Smooth muscle cell of bladder (primary cell): ENCODE data around the gene CIC. TPM values are rescaled to one million over a fixed set of nuclear protein-coding genes. Genes with fewer than 3 reads are reported as not detected.

Experiments
- total RNA-seq: library from RNA; depleted of rRNA; stranded (reverse); fragments of >200 nt; gene quantifications from 2 replicates; pipeline ENCODE4 v1.2.3, GENCODE V29; 2014

The CIC gene
- total RNA-seq, result 7.1 and 13.9 TPM in 2 replicates

DNA sequence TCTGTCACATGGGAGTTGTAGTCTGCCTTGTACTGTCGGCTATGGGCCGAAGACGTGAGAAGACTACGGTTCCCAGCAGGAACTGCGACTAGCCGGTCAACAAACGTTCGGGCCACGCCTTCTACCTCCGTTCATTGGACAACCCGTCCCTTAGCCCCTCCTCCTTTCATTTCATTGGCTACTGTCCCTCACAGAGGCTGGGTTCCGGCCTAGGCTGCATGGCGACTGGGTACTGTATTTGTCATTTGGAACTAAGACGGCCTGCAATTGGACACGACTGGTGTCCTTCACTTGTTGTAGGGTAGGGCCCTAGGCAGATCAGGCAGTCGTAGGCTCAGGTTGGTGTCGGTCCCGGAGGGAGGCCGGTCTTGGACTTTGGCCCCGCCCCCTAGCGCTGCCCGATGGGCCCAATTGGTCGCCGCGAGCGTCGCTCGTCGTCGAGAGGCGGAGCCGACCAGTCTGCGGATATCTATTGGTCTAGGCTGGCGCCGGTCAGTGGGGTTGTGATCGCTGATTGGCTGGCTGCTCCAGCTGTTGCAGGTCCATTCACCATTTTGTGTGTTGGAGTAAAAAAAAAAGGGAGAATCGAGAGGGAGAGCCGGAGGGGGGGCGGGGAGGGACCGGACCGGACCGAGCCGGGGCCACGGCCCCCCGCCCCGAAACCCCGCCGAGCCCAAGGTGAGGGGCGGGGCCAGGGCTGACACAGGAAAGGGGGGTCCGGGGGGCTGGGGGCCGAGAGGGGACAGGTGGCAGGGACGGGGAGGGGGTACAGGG is at the start of gene CIC:
CIC (plus strand) TSS at position 549 of the 774 bp plus-strand sequence. CDS start 2,532 bp downstream, outside the sequence.

DNA sequence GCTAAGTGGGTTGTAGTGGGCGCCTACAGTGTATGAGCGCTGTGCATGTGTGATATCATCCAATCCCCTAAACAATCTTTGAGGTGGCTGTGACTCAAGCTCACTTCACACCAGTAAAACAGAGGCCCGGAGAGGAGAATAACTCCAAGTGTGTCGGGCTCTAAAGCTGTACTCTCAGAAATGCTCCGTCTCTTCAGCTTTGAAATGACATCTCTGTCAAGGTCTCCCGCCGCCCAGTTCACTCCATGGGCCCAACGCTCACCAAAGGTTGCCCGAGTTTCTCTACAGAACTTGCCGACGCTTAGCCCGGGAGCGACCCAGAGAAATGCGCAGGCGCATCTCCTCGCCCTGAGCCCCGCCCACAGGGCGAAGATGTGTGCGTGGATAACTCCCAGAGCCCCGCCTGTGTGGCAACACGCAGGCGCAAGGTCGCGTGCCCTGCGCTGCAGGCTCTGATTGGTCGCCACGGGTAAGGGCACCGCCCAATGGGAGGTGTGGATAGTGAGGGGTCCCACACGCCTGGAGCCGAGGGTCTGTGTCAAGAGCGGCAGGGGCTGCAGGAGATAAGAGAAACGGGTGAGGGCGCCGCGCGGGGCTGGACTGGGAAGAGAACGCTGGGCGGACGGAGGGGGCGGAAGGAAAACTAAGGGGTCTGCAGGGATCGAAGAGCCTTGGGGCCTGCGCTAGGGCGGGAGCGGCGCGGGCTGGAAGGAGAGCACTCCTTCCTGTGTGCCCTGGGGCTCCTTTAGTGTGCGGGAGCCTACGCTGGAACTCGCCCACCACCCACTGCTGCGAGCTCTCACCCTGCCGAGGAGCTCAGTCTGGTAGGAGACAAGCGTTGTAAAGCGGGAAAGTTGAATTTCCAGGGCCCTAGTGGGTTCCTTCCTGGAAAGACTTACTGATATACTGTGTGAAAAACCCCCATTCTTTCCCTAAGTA is 49.0 kb upstream of the CIC start, which contains the start of gene ZNF526:
ZNF526 (plus strand) TSS at position 501 of the 939 bp plus-strand sequence. CDS start 4,092 bp downstream, outside the sequence.

DNA sequence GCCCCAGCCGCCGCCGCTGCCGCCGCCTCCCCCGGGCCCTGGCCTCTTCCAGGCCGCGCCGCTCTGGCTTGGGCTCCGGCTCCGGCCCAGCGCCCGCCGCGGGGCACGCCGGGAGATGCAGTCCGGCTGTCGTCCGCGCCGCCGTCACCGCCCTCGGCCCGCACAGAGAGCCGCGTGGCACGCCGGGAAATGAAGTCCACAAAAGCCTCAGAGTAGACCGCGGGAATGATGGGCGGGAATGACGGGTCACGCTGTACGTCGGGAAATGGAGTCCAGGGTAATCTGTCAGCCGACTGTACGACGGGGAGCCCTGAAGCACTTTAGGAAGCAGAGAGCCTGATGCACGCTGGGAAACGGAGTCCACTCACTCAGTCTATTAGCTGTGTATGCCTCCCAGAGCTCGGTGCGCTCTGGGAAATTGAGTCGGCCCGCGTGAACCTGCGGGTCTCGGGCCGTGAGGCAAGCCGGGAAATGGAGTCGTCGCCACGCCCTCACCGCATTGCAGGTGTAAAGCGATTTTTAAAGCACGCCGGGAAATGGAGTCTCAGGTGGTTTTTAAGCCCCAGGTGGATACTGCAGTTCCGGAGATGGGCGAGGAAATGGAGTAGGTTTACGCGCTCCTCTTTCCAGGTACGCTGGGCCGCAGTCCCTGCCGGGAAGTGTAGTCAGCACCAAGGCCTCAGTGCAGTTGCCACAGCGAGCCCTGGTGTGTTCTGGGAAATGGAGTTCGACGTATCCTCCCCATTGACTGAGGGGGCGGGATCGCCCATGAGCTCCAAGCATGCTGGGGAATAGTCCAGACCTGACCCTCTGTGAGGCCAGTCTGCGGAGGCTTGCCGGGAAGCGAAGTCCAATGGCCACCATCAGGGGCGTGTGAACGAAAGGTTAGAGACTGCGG is 26.3 kb upstream of the CIC start, which contains the start of gene GSK3A:
GSK3A (minus strand) TSS at position 91 of the 898 bp plus-strand sequence. CDS start 137 bp downstream, outside the sequence.

DNA sequence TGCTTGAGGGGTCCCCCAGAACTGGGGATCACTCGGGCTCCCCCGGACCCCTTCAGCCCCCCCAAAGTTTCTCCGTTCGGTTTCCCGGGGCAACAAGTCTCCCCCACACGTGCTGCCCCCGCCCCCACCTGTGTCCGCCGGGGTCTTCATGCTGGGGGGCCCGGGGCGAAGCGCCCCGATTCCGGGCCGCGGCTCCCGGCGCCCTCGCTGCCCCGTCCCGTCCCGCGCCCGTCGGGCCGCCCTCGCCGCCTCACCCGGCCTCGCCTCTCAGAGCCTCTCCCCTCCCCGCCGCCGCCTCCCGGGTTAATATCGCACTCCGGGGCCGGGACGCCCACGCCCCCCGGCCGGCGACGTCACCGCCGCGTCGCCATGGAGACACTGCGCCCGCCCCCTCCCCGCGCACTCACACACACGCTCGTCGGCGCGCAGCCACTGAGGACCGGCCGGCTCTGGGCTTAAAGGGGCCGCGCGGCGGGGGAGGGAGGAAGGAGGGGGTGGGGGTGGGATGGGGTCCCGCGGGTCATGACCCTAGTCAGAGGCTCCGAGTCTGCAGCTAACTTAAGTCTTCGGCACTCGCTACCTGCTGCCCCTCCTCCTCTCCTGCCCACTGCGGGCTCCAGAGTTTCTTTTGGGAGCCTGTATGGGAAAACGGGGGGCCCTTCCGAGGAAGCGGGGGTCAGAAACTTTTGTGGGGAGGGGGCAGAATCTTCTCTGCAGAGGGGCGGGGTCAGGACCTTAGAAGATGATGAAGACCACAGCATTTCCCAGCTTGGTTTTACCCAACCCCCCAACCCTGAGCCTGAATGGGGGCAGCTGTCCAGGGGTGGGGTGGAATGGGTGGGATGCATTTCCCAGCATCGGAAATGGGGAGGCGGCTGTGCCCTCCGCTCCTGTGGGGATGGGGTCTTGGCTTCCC is 13.9 kb upstream of the CIC start, which contains the start of gene ERF:
ERF (minus strand) TSS at position 279 of the 916 bp plus-strand sequence; CDS start at position 150, 129 bp downstream.

DNA sequence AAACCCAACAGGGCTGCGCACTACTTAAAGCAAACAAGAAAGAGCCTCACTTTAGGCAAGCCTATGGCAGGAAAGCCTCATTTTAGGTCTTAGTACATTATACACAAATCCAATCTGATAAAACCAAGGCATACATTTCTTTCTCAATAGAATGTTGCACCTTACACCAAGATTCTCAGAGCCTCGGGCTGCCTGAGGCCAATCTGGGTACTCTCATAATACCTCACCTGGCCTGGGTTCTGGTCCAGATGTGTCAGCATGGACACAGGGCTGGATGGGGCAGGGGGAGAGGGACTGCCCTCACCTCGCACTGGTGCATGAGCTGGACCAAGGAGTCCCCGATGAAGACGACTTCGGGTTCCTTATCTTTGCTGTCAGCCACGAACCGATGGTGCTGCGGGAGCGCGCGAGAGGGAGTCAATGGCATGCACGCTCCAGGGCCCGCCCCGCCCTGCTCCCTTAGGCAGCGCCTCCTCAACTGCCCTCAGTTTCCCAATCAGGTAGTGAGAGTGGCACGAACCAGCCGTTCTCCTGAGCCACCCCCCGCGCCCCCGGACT is 32.7 kb downstream of the CIC start, which contains the start of gene PRR19:
PRR19 (plus strand) TSS at position 487 of the 558 bp plus-strand sequence. CDS start 7,453 bp downstream, outside the sequence.

DNA sequence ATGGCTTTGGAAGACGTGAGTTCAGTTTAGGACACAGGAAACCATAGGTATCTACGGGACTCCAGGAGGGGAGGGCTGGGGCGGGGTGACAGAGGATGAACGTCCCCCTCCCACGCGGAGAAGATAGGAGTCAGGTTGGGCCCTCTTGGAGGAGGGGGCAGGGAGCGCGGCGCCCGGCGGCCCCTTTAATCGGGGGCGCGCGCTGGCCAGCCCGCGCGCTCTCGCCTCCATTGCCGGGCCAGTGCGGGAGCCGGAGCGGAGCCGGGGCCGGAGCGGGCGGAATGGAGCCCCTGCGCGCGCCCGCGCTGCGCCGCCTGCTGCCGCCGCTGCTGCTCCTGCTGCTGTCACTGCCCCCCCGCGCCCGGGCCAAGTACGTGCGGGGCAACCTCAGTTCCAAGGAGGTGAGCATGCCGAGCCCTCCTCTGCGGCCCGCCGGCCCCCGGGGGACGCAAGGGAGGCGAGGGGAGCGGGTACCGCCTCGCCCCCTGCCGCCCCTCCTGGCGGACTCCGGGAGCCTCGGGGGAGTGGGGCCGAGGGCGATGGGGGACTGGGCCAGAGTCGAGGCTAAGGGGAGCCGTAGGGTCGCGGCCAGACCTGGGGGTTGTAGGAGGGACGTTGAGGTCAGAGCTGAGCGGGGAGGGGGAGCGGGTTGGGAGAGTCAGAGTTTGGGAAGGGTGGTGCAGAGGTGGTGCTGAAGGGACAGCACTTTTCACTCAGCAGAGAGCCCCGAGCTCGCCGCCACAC is 44.2 kb downstream of the CIC start, which contains the start of gene TMEM145:
TMEM145 (plus strand) TSS at position 214 of the 744 bp plus-strand sequence; CDS start at position 282, 68 bp downstream.

DNA sequence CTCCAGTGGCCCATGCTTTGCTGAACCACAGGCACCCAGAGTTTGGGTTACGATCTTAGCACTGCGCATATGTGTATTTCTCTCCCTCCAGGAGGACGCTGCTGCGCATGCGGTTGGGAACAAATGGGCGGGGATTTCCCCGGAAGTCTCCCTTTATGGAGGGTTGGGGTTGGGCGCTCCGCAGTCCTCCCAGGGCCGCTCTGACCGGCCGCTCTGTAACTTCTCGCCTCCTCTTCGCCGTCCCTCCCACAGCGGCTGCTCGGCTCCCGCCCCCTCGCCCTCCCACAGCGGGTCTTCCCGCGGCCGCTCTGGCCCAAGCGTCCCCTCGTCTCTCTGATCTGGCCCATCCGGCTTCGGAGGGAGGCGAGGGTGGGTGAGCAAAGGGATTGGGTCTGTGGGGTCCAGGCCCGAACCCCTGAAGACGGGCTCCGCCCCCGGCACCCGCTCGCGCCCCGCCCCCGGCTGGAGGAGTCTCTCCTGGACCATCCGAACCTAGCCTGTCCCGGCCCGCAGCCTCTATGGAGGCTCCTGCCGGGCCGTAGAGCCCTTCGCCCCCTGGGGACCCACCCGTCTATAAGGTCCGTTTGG is 56.4 kb downstream of the CIC start, which contains the start of gene MEGF8:
MEGF8 (plus strand) TSS at position 328 of the 588 bp plus-strand sequence. CDS start 609 bp downstream, outside the sequence.

Other genes starting within 250 kb of the CIC start
- gene GRIK5, start 199.0 kb upstream of the CIC start, total RNA-seq, result not detected in 2 replicates
- 5.4 and 7.1 TPM in 2 replicates for gene ZNF574, start 193.1 kb upstream of the CIC start, total RNA-seq
- under 0.01 TPM in 2 replicates for gene POU2F2, start 136.8 kb upstream of the CIC start, total RNA-seq
- 13.2 and 13.7 TPM in 2 replicates for gene DEDD2, start 51.6 kb upstream of the CIC start, total RNA-seq
- 5.7 and 8.4 TPM in 2 replicates for gene ZNF526, start 48.9 kb upstream of the CIC start, total RNA-seq
- 5.3 and 7.7 TPM in 2 replicates for gene GSK3A, start 26.6 kb upstream of the CIC start, total RNA-seq
- gene ERF, start 14.1 kb upstream of the CIC start, total RNA-seq, result 8.1 and 13.7 TPM in 2 replicates
- gene PRR19, start 32.9 kb downstream of the CIC start, total RNA-seq, result 0.09 and 0.14 TPM in 2 replicates
- 10.8 and 16.1 TPM in 2 replicates for gene PAFAH1B3, start 33.4 kb downstream of the CIC start, total RNA-seq
- not detected in 2 replicates for gene TMEM145, start 44.1 kb downstream of the CIC start, total RNA-seq
- 17.4 and 27.0 TPM in 2 replicates for gene MEGF8, start 56.4 kb downstream of the CIC start, total RNA-seq
- not detected in 2 replicates for gene CNFN, start 121.0 kb downstream of the CIC start, total RNA-seq
- 2.4 and 3.0 TPM in 2 replicates for gene LIPE, start 158.1 kb downstream of the CIC start, total RNA-seq
- gene CXCL17, start 173.7 kb downstream of the CIC start, total RNA-seq, result not detected in 2 replicates